GM21360 (cell line): ENCODE results near the gene TRIM17.
A peak's percentile ranks its signal among the peaks of the same experiment; 100 is the strongest.

Experiments used
- ATAC-seq: cut with Tn5 transposase; IDR thresholded peaks from one replicate; pipeline ENCODE4 v1.9.1; 2021; ENCODE audit warnings: mild to moderate bottlenecking, moderate library complexity; ENCODE audit not compliant: unreplicated experiment

TRIM17 gene

DNA sequence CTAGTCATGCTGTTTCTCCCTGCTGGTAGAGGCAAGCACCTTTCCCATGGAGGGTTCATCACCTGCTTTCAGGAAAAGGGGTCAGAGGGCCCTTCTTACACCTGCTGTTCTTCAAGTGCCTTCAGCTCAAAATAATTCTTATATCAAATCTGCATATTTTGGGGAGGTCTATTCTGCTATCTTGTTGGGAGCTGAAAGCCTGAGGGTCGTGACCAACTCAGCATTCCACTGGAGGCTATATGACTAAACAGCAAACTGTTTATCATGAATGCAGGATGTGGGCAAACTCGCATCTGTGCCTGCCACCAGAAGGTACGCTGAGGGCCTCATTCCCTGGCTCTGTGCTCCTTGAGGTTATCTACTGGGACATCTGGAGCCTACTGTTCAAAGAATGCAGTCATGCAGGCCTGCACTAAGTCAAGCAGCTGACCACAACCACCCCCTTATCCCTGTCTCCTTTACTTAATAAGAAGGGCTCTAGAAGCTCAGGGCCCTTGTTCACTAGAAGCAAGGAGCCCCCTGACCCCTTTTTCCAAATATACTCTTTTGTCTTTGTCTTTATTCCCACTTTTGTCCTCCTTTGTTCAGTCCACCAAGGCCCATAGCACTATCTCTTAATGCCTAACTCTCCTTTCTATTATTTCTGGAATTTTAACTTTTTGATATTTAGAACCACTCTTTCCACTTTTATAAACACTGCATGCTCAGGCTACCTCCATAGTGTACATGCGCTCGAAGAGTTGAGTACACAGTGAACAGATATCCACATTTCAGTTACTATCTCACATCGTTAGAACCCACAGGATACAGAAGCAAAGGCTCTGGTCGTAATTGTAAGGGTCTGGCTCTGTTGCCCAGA, 4.5 kb upstream of the TRIM17 start:
- ATAC-seq, result no peak

DNA sequence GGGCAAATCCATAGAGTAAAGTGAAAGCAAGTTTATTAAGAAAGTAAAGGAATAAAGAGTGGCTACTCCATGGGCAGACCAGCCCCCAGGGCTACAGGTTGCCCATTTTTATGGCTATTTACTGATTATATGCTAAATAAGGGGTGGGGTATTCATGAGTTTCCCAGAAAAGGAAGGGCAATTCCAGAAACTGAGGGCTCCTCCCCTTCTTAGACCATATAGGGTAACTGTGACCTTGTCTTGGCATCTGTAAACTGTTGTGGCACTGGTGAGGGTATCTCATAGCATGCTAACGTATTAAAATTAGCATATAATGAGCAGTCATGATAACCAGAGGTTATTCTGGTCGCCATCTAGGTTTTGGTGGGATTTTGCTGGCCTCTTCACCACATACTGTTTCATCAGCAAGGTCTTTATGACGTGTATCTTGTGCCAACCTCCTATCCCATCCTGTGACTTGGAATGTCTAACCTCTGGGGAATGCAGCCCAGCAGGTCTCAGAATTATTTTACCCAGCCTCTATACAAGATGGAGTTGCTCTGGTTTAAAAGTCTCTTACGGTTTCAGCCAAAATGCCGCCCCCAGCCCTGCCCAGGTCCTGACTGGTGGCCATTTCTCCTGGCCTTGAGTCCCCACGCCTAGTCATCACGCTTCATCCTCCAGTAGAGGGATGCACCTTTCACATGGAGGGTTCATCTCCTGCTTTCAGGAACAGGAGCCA, 982 bp upstream of the TRIM17 start:
- ATAC-seq, result no peak

DNA sequence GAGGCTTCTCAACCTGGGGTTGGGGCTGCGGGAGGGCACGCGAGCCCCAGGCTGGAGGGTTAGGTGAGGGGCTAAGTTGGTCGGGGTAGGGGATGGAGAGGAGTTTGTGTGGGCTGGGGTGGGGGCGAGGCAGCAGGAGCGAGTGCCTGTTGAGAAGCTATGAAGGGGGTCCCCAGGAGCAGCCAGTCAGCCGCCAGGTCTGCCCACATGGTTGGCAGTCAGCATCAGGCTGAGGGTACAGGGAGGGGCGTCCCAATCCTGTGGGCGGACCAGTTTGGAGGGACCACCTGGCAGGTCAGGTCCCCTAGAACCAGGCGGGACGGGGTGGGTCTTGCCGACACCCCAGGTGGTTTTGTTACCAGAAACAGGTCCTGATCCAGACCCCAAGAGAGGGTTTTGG, 400 bp upstream of the TRIM17 start:
- ATAC-seq, result no peak

DNA sequence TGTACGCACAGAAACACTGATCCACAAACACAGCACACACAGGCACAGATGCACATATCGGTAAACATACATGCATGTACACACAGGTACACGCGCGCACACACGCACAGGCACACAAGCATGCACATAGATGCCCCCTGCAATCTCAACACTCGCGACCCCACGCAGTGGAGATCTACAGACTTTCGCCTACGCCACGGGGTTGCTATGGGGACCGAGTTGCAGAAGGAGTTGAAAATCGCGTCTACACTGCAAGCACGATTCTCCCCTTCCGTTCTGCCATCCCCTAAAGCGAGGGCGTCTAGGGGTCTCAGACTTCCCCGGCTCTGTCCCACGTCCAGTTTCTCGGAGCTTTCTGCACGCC, 826 bp downstream of the TRIM17 start:
- ATAC-seq, result no peak

DNA sequence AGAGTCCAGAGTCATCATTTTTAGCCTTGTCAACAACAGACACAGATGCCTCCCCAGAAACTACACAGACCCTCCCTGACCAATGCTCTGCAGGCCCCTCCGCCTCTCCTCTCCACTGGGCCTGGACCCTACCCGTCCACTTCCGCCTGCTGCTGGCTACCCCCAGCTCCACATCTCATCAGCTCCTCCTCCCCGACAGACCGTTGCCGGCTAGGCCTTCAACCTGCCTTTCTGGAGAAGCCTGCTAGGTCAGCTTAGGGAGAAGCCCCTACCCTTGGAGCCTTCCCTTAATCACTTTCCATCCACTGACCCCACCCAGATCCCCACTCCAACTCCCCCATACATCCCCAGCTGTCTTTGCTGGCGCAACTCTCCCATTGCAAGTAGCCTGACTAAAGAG, 1.4 kb downstream of the TRIM17 start:
- ATAC-seq, result no peak

DNA sequence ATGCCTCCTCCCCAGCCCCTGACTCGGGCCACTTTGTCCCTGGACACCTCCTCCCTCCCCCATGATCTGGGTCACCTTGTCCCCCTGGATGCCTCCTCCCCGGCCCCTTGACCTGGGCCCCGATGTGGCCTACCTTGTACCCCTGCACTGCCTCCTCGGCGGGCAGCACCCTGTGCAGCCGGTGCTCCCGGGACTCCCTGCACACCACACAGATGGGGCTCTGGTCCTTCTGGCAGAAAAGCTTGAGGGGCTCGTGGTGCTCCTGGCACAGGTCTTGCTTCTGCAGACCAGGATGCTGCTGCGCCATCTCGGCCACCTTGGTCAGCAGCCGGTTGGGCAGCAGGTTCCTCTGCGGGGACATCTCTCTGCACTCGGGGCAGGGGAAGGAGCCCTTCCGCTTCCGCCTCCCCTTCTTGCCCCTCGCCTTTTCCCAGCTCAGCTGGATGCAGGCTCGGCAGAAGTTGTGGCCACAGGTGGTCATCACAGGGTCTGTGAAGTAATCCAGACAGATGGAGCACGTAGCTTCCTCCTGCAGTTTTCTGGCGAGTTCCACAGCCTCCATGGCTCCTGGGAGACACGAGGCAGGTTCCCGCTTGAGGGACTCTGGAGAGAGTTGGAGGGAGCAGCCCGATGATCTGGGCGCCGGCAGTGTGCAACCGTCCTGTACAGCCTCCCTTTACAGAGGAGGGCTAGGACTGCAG, 2.0 kb downstream of the TRIM17 start:
- no peak for ATAC-seq

DNA sequence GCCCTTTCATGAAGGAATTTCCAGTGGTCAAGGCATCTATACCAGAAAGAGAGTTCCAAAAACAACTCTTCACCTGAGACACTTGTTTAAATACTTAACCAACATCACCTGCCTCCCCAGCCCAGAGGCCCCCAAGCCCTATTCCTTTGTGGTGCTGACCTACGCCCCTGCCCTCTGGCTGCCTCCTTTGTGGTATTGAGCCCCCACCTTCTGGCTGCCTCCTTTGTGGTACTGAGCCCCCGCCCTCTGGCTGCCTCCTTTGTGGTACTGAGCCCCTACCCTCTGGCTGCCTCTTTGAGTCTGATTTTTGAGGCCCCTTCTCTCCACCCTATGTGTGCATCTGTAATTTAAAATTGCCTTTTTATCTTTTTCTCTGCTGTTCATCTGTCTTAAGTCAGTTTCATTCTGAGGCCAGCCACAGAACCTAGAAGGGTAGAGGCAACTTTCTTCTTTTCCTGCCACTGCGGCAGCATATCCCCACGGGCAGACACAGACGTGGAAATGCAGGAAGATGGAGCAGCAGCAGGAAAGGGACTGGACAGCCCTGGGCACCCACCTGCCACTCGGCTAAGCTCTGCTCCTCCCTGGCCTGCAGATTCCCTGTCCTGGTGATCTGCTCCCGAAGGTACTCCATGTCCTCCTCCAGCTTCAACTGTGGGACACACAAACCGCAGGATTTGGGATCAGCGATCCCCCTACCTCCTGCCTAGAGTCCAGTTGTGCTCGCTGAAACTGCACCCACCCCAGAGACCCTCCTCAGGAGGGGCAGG, 3.2 kb downstream of the TRIM17 start:
- no peak for ATAC-seq

DNA sequence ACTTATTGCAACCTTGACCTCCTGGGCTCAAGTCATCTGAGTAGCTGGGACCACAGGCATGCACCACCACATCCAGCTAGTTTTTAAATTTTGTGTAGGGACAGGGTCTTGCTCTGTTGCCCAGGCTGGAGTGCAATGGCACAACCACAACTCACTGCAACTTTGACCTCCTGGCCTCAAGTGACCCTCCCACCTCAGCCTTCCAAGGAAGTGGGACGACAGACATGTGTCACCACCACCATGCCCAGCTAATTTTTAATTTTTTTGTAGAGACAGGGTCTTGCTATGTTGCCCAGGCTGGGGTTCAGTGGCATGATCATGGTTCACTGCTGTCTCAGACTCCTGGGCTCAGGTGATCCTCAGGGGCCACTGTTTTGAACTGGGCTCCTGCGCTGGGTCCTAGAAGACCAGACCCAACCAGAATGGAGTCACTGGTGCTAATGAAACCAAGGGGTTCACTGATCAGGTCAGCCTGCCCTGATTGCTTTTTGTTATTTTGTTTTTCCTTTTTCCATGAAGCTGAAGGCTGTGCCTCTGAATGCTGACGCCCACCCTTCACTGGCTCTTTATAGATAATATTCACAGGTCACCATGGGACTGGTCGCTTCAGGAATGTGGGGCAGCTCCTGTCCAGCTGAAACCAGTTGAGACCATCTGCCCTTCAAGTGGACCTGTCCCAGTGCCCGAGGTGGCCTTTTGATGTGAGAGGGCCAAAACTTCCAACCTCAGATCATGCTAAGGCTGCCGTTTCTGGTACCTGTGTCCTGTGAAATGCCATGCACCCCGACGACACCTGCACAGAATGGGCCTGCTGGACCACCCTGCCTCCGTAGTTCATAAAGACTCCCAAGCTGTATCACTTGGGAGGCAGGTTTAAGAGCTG, 4.9 kb downstream of the TRIM17 start:
- no peak for ATAC-seq

DNA sequence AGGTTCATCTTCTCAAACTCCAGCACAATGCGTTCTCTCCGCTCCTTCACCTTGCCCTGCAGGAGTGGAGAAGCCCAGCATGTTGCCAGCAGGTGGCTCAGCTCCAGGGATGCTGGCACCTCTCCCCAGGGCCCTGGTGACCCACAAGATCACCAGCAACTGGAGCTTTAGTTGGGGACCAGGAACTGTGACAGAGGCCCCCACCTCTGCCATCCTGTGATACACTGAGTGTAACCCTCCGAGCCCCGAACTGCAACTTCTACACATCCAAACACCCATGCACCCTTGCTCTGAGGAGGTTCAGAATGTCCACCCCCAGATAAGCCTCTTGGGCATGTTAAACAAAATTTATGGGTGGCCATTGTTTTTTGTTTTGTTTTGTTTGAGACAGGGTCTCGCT, 5.5 kb downstream of the TRIM17 start:
- no peak for ATAC-seq

DNA sequence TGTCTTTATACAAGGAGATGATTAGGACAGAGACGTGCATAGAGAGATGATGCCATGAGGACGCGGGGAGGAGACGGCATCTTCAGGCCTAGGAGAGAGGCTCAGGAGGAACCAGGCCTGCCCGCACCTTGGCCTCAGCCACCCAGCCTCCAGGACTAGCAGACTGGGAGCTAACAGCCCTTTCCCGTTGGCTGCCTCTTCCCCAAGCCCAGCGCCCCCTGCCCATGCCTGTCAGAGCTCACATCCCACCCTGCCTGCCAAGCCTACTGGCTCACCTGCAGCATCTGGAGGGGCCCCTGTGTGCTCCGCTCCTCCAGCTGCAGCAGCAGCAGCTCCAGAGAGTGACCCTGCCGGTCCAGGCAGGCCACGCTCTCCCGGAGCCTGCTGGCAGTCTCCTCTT, 6.0 kb downstream of the TRIM17 start:
- no peak for ATAC-seq

DNA sequence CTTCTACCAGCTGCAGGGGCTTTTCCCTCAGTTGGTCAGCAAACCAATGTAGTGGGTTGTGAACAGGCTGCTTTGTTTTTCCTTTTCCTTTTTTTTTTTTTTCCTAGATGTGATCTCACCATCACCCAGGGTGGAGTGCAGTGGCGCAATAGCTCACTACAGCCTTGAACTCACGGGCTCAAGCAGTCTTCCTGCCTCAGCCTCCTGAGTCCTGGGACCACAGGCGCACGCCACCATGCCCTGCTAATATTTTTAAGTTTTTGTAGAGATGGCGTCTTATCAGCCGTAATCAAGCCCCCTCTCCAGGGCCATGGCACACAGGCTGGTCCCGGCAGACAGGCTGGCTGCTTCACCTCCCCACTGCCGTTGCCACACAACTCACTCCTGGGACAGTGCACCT, 6.6 kb downstream of the TRIM17 start:
- no peak for ATAC-seq

DNA sequence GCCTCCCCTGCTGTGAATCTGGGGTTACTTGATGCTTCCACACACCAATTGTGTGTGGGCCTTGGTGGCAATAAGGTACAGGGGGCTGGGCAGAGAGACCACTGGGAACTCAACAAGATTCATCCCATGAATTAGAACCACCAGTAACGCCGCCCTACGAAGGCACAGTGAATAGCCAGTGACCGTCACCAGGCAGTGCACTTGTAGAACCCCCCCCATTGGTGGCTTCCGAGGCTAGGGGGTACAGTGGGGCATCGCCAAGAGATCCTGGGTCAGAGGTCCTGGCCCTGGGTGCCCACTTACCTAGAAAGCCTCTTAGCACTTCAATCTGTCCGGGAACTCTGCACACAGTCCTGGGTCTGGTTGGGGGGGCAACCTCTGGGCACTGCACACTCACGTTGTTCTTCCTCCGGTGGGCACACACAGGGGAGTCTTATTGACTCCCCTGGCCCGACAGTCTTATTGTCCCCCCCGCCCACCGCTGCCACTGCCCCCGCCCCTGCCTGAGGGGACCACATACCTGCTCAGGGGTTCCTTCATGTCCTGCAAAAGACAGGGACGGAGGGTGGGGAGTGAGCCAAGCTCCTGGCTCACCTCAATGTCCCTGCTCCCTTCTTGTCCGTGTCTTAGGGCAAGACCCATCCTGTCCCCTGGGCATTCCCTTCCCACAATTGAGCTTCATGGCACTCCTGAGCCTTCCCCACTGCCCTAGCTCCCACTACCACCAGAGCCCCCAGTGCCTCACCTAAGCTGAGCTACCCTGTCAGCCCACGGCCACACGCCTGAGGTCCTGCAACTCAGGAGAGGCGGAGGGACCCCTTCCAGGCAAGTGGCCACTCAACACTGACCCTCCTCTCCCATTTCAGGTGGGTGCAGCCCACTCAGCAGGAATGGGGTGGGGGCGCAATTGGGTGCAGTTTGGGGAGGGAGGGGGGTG, 7.5 kb downstream of the TRIM17 start:
- ATAC-seq, result no peak

DNA sequence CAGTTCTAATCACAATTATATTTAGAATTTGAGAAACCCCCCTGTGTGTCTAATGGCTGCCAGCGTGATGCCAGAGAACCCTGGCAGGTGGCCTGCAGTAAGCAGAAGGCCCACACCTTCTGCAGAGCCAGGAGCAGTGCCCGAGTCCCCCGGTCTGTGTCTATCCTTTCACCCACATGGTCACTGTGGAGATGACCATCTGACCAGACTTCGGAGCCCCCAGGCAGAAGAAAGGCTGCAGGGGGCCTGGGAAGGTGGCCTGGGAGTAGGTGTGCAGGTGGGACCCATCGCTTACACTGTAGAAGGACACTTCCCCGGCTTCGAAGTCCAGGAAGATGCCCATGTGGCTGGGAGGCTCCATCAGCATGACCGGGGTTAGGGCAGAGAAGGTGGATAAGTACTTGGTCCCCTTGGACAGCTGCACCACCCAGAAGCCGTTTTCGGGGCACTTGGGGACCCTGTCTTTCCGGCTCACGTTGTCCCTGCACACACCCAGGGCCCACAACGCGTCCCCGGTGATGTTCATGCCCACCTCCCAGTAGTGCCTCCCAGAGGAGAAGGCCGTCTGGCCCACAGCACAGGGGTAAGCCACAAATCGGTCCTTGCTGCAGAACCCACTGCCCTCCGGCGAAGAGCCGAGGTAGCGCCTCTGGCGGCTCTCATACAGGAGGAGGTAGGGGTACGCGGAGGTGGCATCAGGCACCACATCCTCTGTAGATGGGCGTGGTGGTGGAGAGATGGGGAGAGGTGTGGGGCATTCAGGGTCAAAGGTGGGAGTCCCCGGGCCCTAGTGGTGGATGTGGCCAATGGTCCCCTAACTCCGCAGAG, 8.4 kb downstream of the TRIM17 start:
- ATAC-seq, result no peak

DNA sequence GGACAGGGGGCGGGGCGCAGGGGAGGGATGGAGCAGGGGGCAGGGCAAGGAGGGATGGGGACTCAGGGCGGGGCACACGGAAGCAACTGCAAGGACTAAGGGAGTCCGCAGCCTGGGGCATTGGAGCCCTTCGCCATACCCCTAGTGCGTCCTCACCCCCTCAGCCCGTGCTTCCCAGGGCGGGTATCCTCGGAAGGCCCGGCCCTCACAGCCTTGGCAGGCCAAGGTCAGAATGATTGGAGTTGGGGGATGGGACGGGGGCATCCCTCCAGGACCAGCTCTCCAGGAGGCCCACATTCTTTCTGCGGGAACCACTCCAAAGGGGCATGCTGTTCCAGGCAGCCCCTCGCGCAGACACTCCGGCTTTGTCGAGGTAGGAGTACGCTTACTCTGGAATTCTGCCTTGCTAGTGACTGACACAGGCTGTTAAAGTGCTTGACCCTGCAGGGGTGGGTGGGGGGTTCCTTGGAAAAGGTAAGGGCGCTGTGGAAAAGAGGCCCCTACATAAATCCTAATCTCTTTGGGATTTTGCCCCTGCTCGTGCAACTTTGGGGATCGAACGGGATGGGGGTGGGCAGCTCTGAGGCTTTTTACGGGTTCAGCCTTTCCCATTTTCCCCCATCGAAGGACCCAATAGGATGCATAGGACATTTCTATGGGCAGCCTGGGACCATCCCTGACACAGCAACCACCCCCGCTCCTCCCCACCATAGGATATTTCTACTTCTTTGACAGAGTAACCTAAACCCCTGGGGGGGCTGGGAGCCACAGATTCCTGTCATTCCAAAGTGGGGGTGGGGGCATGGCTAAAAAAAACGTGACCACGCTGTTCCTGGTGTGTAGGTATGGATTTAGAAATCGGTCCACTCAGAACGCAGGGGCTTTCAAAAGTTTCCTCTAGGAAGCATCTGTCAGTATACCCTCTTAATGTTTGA, 9.3 kb downstream of the TRIM17 start:
- no peak for ATAC-seq

DNA sequence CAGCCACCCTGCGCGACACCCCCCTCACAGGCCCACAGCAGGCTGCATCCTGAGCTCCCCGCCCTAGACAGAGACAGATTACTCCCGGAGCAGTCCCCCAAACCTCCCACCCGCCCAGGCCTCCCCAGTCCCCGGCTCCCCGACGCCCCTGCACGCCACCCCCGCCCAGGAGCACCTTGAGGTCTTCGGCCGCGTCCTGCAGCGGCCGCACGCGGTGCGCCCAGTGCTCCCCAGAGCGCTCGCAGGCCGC, 10.8 kb downstream of the TRIM17 start:
- peak; percentile 18 for ATAC-seq

DNA sequence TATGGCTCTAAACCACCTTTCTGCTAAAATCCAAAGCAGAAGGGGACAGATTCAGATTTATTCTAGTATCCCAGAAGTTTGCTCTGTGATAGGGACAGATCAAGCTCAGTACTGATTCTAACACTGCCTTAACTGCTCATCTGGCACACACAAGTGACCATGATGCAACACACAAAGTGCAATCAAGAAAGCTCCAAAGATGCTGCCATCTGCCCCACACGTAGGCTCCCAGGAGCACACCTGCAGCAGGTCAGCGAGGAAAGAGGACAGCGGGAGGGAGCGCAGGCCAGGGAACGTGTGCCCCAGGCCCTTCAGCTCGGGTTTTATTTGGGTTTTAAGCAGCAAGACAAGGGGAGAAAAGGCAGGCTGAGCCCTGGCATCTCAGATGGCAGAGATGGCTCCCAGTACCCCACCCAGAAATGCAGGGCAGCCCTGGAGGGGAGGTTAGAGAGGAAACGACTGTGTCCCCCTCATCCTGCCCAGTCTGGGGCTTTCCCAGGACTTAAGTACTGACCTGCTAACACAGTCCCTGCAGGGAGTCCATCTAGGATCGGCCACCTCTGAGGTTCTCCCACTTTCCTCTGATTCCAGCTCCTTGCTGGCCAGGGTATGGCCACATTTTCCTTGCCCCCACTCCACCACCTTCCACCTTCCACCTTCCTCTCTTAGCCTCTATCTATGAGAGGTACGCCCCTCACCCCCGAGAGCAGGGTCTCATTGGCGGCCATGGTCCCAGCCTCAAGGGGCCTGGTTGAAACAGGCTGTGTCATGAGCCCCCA, 11.3 kb downstream of the TRIM17 start:
- ATAC-seq, result no peak
